Smooth muscle cell (in vitro differentiated cells): ENCODE measurements around the gene FAM187B. TPM values are rescaled to one million over a fixed set of nuclear protein-coding genes. Genes with fewer than 3 reads are reported as not detected.

Source experiments
- DNase-seq: peaks from one replicate; lab custom pipeline; 2025; ENCODE audit not compliant: unreplicated experiment; lab: John Stamatoyannopoulos, UW
- H2AFZ ChIP-seq: fragments of 200-600 bp; sonication (generic); 2 replicates; pipeline ENCODE4 v1.6.0; 2016; ENCODE audit warnings: antibody characterized with exemption, low read depth, mild to moderate bottlenecking
- H3F3A ChIP-seq: fragments of 200-600 bp; sonication (generic); 2 replicates; pipeline ENCODE4 v1.6.0; 2017; ENCODE audit warnings: antibody characterized with exemption, low read depth
- H3K27ac ChIP-seq: fragments of 200-600 bp; sonication (generic); 2 replicates; pipeline ENCODE4 v1.5.1; 2016; ENCODE audit warnings: low read depth, mild to moderate bottlenecking
- H3K27me3 ChIP-seq: fragments of 200-600 bp; sonication (generic); 2 replicates; pipeline ENCODE4 v1.6.1; 2016; ENCODE audit warnings: low read depth, mild to moderate bottlenecking
- H3K36me3 ChIP-seq: fragments of 200-600 bp; sonication (generic); 2 replicates; pipeline ENCODE4 v1.5.1; 2016; ENCODE audit warnings: low read depth
- H3K4me1 ChIP-seq: fragments of 200-600 bp; sonication (generic); 2 replicates; pipeline ENCODE4 v1.5.1; 2016; ENCODE audit warnings: low read depth
- H3K4me2 ChIP-seq: fragments of 200-600 bp; sonication (generic); 2 replicates; pipeline ENCODE4 v1.6.0; 2016; ENCODE audit warnings: mild to moderate bottlenecking
- H3K4me3 ChIP-seq: fragments of 200-600 bp; sonication (generic); 2 replicates; pipeline ENCODE4 v1.5.1; 2016; ENCODE audit warnings: mild to moderate bottlenecking
- H3K79me2 ChIP-seq: fragments of 200-600 bp; sonication (generic); 2 replicates; pipeline ENCODE4 v1.6.0; 2016; ENCODE audit warnings: low read depth, mild to moderate bottlenecking
- H3K9ac ChIP-seq: fragments of 200-600 bp; sonication (generic); 2 replicates; pipeline ENCODE4 v1.6.0; 2016; ENCODE audit warnings: low read depth
- H3K9me3 ChIP-seq: fragments of 200-600 bp; sonication (generic); replicated peaks from 2 replicates; pipeline ENCODE4 v1.5.1; 2016; ENCODE audit warnings: low read depth
- H4K20me1 ChIP-seq: fragments of 200-600 bp; sonication (generic); 2 replicates; pipeline ENCODE4 v1.6.0; 2016; ENCODE audit warnings: low read depth
- WGBS: methylation state at CpG from one replicate; pipeline ENCODE4 v1.1.7; 2016; ENCODE audit warnings: low lambda C conversion rate; 5-methylcytosine and 5-hydroxymethylcytosine counted together
- polyA plus RNA-seq: library from polyadenylated mRNA; unstranded; fragments of >200 nt; fragmentation: Nextera tagmentation; extraction: Ambion mirVana; gene quantifications from 2 replicates; pipeline ENCODE4 v1.2.1, GENCODE V29; 2016
- total RNA-seq: library from RNA; depleted of rRNA; stranded (reverse); fragments of >200 nt; gene quantifications from 2 replicates; pipeline ENCODE4 v1.2.3, GENCODE V29; 2014
- TF ChIP-seq, protein P1 (sequence below): fragments of 200-600 bp; sonication (generic); IDR thresholded peaks from 2 replicates; pipeline ENCODE4 v1.5.1; 2017; ENCODE audit warnings: borderline replicate concordance, mild to moderate bottlenecking, antibody characterized with exemption; ENCODE audit not compliant: insufficient read depth, poor library complexity, severe bottlenecking

The FAM187B gene
- total and polyA plus RNA-seq, 2 experiments from 2014 or later: not detected

DNA sequence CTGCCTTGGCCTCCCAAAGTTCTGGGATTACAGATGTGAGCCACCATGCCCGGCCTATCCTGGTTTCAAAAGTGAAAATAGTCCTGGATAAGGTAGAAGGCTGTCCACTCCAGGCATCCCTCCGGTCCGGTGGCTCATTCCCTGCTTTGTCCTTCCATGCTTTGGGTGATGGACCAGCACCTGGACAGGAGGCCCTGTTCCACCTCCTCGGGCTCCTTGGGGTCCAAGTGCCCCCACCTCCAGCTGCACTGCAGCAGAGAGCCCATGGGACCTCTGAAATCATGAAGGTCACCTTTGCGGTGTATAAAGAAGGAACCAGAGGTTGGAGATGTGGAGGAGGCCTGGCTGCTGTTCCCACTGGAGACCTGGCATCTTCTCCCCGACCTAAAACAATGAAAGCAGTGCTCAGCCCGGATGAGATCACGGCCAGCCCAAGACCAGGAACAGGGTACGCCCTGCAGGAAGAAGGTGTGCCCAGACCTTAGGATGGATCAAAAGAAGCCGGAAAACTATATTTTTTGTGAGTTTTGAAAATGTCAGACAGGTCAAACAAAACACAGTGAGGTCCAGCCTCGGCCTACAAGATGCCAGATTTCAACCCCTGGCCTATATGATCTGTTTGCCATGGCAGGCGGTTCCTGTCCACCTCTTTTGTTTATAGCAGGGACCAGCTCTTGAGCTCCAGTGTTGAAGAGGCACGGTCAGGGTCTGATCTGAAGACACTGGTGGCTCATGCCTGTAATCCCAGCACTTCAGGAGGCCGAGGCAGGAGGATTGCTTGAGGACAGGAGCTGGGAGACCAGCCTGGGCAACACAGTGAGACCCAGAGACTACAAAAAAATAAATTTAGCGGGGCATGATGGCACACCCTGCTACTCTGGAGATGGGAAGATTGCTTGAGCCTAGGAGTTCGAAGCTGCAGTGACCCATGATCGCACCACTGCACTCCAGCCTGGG lies 26.1 kb upstream of the FAM187B start:
- Histone ChIP-seq H3K4me1 (no peaks in the 10 kb centered on the region), H3K36me3 (no peaks in the 10 kb centered on the region), H3F3A (no peaks in the 10 kb centered on the region), H3K4me2 (no peak overlapping the region), H3K9me3 (no peaks in the 10 kb centered on the region), H3K27me3 (peaks cover 18% of the 10 kb centered on the region), H3K4me3 (no peak overlapping the region), H4K20me1 (no peaks in the 10 kb centered on the region), H3K9ac (no peak overlapping the region), H3K79me2 (no peaks in the 10 kb centered on the region), H3K27ac (no peak overlapping the region), H2AFZ (no peak overlapping the region)
- TF ChIP-seq, protein P1, sequence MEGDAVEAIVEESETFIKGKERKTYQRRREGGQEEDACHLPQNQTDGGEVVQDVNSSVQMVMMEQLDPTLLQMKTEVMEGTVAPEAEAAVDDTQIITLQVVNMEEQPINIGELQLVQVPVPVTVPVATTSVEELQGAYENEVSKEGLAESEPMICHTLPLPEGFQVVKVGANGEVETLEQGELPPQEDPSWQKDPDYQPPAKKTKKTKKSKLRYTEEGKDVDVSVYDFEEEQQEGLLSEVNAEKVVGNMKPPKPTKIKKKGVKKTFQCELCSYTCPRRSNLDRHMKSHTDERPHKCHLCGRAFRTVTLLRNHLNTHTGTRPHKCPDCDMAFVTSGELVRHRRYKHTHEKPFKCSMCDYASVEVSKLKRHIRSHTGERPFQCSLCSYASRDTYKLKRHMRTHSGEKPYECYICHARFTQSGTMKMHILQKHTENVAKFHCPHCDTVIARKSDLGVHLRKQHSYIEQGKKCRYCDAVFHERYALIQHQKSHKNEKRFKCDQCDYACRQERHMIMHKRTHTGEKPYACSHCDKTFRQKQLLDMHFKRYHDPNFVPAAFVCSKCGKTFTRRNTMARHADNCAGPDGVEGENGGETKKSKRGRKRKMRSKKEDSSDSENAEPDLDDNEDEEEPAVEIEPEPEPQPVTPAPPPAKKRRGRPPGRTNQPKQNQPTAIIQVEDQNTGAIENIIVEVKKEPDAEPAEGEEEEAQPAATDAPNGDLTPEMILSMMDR: no peak
- WGBS: 94% methylated on average over 17 of the region's 17 CpGs
- DNase-seq: no peak

DNA sequence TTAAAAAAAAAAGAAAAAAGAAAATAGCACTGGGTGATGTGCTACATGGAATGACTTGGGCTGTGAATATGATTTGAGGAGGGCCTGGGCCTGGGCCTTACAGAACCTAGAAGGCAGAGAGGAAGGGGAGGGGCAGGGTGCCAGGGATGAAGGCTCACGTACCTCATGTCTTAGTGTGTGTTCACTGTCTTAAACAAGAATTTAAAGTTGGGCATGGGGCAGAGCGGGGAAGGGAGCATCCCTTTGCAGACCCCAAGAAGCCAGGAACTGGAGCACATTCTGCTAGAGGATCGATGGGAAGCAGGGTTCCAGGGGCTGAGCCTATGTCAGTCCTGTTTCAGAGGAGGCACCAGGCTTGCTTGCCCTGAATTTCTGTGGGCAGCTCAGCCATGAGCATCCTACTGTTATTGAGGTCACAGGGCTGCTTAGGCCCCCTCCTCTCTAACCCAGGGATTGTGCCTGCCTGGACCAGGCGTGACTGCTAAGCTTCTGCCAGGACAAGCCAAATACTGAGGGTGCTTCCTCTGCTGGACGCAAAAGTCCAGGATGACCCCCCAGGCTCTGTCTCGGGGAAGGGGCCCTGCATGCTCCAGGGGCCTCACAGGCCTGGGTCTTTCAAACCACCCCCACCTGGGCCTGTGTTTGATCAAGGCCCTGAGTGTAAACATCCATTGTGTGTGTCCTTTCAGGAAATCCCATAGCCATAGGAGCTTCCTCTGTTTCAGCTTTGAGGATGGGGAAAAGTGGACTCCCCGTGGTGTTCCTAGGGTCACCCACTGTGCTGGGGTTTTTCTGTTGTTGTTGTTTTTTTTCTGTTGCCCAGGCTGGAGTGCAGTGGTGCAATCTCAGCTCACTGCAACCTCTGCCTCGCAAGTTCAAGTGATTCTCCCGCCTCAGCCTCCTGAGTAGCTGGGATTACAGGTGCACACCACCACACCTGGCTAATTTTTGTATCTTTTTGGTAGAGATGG lies 25.1 kb upstream of the FAM187B start:
- H3K9me3 ChIP-seq: no peaks in the 10 kb centered on the region
- WGBS: 91% methylated on average over 9 of the region's 9 CpGs
- H3K4me3 ChIP-seq: no peak overlapping the region
- DNase-seq: no peak
- no peaks in the 10 kb centered on the region for H3F3A ChIP-seq
- no peaks in the 10 kb centered on the region for H3K79me2 ChIP-seq
- H3K4me2 ChIP-seq: no peak overlapping the region
- no peak overlapping the region for H3K27ac ChIP-seq
- H3K36me3 ChIP-seq: no peaks in the 10 kb centered on the region
- TF ChIP-seq, protein P1: no peak
- H3K9ac ChIP-seq: no peak overlapping the region
- H3K4me1 ChIP-seq: no peaks in the 10 kb centered on the region
- H3K27me3 ChIP-seq: peaks cover 28% of the 10 kb centered on the region
- no peaks in the 10 kb centered on the region for H4K20me1 ChIP-seq
- H2AFZ ChIP-seq: no peak overlapping the region

DNA sequence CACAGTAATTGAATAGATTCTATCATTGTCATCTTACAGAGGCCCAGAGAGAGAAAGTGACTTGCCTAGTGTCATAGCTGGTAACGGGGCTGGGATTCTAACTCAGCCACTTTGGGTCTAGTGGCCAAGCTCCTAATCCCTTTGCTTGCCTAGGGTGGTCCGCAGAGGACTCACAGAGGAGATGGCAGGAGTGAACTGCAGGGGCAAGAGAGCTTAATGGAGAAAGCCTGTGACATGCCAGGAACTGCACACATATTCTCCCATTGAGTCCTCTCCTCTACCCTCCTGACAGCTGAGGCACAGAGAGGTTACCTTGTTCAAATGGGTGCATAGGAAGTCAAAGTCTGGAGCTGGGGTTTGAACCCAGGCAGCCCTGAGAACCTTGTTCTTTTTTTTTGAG lies 22.9 kb upstream of the FAM187B start:
- Histone ChIP-seq H3K27me3 (peaks cover 50% of the 10 kb centered on the region), H3K4me2 (no peak overlapping the region), H3K36me3 (no peaks in the 10 kb centered on the region), H4K20me1 (no peaks in the 10 kb centered on the region), H3K4me1 (no peaks in the 10 kb centered on the region), H3K9ac (no peak overlapping the region), H3K4me3 (no peak overlapping the region), H3F3A (no peaks in the 10 kb centered on the region), H3K79me2 (no peaks in the 10 kb centered on the region), H2AFZ (no peak overlapping the region), H3K27ac (no peak overlapping the region), H3K9me3 (no peaks in the 10 kb centered on the region)
- TF ChIP-seq, protein P1: no peak
- 98% methylated on average over 2 of the region's 2 CpGs for WGBS
- DNase-seq: no peak
